ENCODE results near the gene CXorf58. TPM values are rescaled to one million over a fixed set of nuclear protein-coding genes. Genes with fewer than 3 reads are reported as not detected.

Gene CXorf58
- total and polyA plus RNA-seq, 4 donors = 0.12 to 0.15 (median 0.15) TPM; not detected in 1

GRCh38 chrX:23982891-23983290 lies 75.1 kb downstream of the CXorf58 start:
- Histone ChIP-seq H3K36me3 (ENCODE audit: control insufficient read depth in 4 of 4, insufficient read depth in 4 of 4, low read length in 4 of 4) (peaks cover 0 to 3% (median 1%) of the 10 kb centered on the region in 4 donors), H3K4me3 (no peak overlapping the region), H3K9ac (ENCODE audit: insufficient read depth in 1 of 2, low read length in 2 of 2) (no peak overlapping the region), H3K27ac (ENCODE audit: low read depth in 1 of 2, low read length in 1 of 2) (no peak overlapping the region), H3K27me3 (ENCODE audit: control insufficient read depth in 3 of 3, insufficient read depth in 3 of 3, low read length in 2 of 3) (peaks cover 0 to 48% (median 32%) of the 10 kb centered on the region in 3 donors), H3K4me1 (ENCODE audit: control insufficient read depth in 5 of 5, insufficient read depth in 5 of 5, low read length in 5 of 5) (peaks cover 0 to 10% (median 0%) of the 10 kb centered on the region in 5 donors), H3K9me3 (ENCODE audit: control insufficient read depth in 4 of 4, insufficient read depth in 3 of 4, low read length in 3 of 4) (no peaks in the 10 kb centered on the region)
- ATAC-seq (ENCODE audit: insufficient read depth, low FRiP score) (no peak), DNase-seq (no peak)
- no peak for TF ChIP-seq CTCF (IDR thresholded peaks at IDR 0.05; ENCODE audit: control extremely low read depth, extremely low read depth)
- WGBS, 2 donors = 75 to 94% methylated on average over 1 of the region's 1 CpG

Other genes starting within 250 kb of the CXorf58 start
- 100 to 1,000 TPM in 1 of 2 donors, 10 to 100 TPM in 1; 52.4 to 109 TPM for gene PRDX4, start 240.5 kb upstream of the CXorf58 start, total RNA-seq
- gene PRDX4, start 240.5 kb upstream of the CXorf58 start, polyA plus RNA-seq = 100 to 1,000 TPM in 1 of 2 donors, 10 to 100 TPM in 1; 57.6 to 160 TPM
- gene ACOT9, start 164.7 kb upstream of the CXorf58 start, total RNA-seq = 10 to 100 TPM; 30.5 to 46.7 TPM
- 10 to 100 TPM; 44.0 to 46.2 TPM for gene ACOT9, start 164.7 kb upstream of the CXorf58 start, polyA plus RNA-seq
- gene SAT1, start 124.8 kb upstream of the CXorf58 start, total RNA-seq = 100 to 1,000 TPM; 606 to 620 TPM
- gene SAT1, start 124.8 kb upstream of the CXorf58 start, polyA plus RNA-seq = 1,000 to 10,000 TPM; 1,806 to 2,339 TPM
- 10 to 100 TPM in 1 of 2 donors, 1 to 10 TPM in 1; 8.9 to 25.0 TPM for gene APOO, start 68 bp upstream of the CXorf58 start, total RNA-seq
- gene APOO, start 68 bp upstream of the CXorf58 start, polyA plus RNA-seq = 10 to 100 TPM; 21.0 to 24.2 TPM
- 10 to 100 TPM in 1 of 2 donors, 1 to 10 TPM in 1; 5.5 to 18.9 TPM for gene KLHL15, start 119.2 kb downstream of the CXorf58 start, total RNA-seq
- 1 to 10 TPM; 1.7 to 2.4 TPM for gene KLHL15, start 119.2 kb downstream of the CXorf58 start, polyA plus RNA-seq
- 100 to 1,000 TPM; 138 to 249 TPM for gene EIF2S3, start 146.9 kb downstream of the CXorf58 start, total RNA-seq
- gene EIF2S3, start 146.9 kb downstream of the CXorf58 start, polyA plus RNA-seq = 10 to 100 TPM; 62.5 to 71.5 TPM
- gene ZFX, start 241.7 kb downstream of the CXorf58 start, total RNA-seq = 10 to 100 TPM; 56.7 to 72.4 TPM
- 1 to 10 TPM; 7.5 to 8.3 TPM for gene ZFX, start 241.7 kb downstream of the CXorf58 start, polyA plus RNA-seq

All from lung (tissue), 12 donors.